NCI-H526 treated with DMSO at 0.1 percent for 48 hours (cell line): ENCODE measurements around the gene PHRF1.

Experiments
- DNase-seq: peaks from one replicate; lab custom pipeline; 2025; lab: John Stamatoyannopoulos, UW

Gene PHRF1

GRCh38 chr11:575996-576768 is at the start of gene PHRF1:
Gene PHRF1, plus strand, starts transcription at chr11:576470. Its CDS starts 5,043 bp downstream, at chr11:581513.
- peak; percentile 97 for DNase-seq

- DNase-seq: no peak
Observed at GRCh38 chr11:528166-528814, 48.0 kb upstream of the PHRF1 start.

GRCh38 chr11:528815-529727 is 47.2 kb upstream of the PHRF1 start:
- no peak for DNase-seq

- DNase-seq: no peak
Observed at GRCh38 chr11:529728-530411, 46.4 kb upstream of the PHRF1 start.

- DNase-seq: no peak
Observed at GRCh38 chr11:530960-531831, 45.1 kb upstream of the PHRF1 start.

- DNase-seq: no peak
Observed at GRCh38 chr11:531919-532526, 44.2 kb upstream of the PHRF1 start.

GRCh38 chr11:532527-532985 is 43.7 kb upstream of the PHRF1 start:
- no peak for DNase-seq

GRCh38 chr11:532986-533585 is 43.2 kb upstream of the PHRF1 start:
- DNase-seq: no peak

- DNase-seq: no peak
Observed at GRCh38 chr11:533586-534395, 42.5 kb upstream of the PHRF1 start.

GRCh38 chr11:534396-535209 is 41.7 kb upstream of the PHRF1 start:
- peak; percentile 66 for DNase-seq

GRCh38 chr11:535210-535518 is 41.1 kb upstream of the PHRF1 start:
- no peak for DNase-seq

- peak; percentile 87 for DNase-seq
Observed at GRCh38 chr11:535519-536454, 40.5 kb upstream of the PHRF1 start, which contains the start of gene HRAS. Gene HRAS, minus strand, starts transcription at chr11:535576.

GRCh38 chr11:536841-537621 is 39.2 kb upstream of the PHRF1 start, which contains the start of gene LRRC56:
Gene LRRC56, plus strand, starts transcription at chr11:537527. Its CDS starts 3,158 bp downstream, at chr11:540685.
- peak; percentile 94 for DNase-seq

- no peak for DNase-seq
Observed at GRCh38 chr11:537622-538430, 38.4 kb upstream of the PHRF1 start.

- DNase-seq: no peak
Observed at GRCh38 chr11:538431-539051, 37.7 kb upstream of the PHRF1 start.
